ENCODE results near the gene DLG2. TPM values are rescaled to one million over a fixed set of nuclear protein-coding genes. Genes with fewer than 3 reads are reported as not detected.

The DLG2 gene
- total RNA-seq, 2 experiments from 2014 or later = 6.9 to 8.2 TPM

- no peak for TF ChIP-seq CTCF (conservative IDR thresholded peaks at IDR 0.05; ENCODE audit: low read length)
- TF ChIP-seq EZH2phosphoT487 (IDR thresholded peaks at IDR 0.05; ENCODE audit: borderline replicate concordance, low read depth, low read length) = no peak
- Histone ChIP-seq H3K79me2 (ENCODE audit: insufficient read depth, low read depth, low read length) (no peaks in the 10 kb centered on the region), H3K4me2 (ENCODE audit: low read length) (no peak overlapping the region), H3K9me2 (ENCODE audit: insufficient read depth, low read length) (no peaks in the 10 kb centered on the region), H3K36me3 (ENCODE audit: insufficient read depth, low read length) (no peaks in the 10 kb centered on the region), H4K20me1 (ENCODE audit: insufficient read depth, low read length) (no peaks in the 10 kb centered on the region), H3K27ac (ENCODE audit: low read depth, low read length, poor library complexity, severe bottlenecking) (no peak overlapping the region), H2AFZ (ENCODE audit: low read length) (no peak overlapping the region), H3K4me1 (ENCODE audit: insufficient read depth, low read length, poor library complexity, severe bottlenecking) (no peaks in the 10 kb centered on the region), H3K9me3 (ENCODE audit: low read length) (no peaks in the 10 kb centered on the region), H3K4me3 (ENCODE audit: low read depth, low read length, poor library complexity, severe bottlenecking) (no peak overlapping the region)
- CTCF ChIA-PET (ENCODE audit: unreplicated experiment) = no interaction called here
- BruUV-seq (replicated peaks) = no TSS peak
- no peak for DNase-seq (ENCODE audit: low spot score)
- POLR2A ChIA-PET = no interaction called here
- intact Hi-C loops (cut with micrococcal nuclease; ENCODE audit: unreplicated experiment) = no loop called here
Measured at GRCh38 chr11:85269109-85269508, 358.0 kb downstream of the DLG2 start.

- no peak for DNase-seq (ENCODE audit: low spot score)
- Histone ChIP-seq H2AFZ (ENCODE audit: low read length) (no peak overlapping the region), H3K4me2 (ENCODE audit: low read length) (no peak overlapping the region), H4K20me1 (ENCODE audit: insufficient read depth, low read length) (no peaks in the 10 kb centered on the region), H3K27ac (ENCODE audit: low read depth, low read length, poor library complexity, severe bottlenecking) (no peak overlapping the region), H3K4me3 (ENCODE audit: low read depth, low read length, poor library complexity, severe bottlenecking) (no peak overlapping the region), H3K4me1 (ENCODE audit: insufficient read depth, low read length, poor library complexity, severe bottlenecking) (no peaks in the 10 kb centered on the region), H3K9me2 (ENCODE audit: insufficient read depth, low read length) (no peaks in the 10 kb centered on the region), H3K79me2 (ENCODE audit: insufficient read depth, low read depth, low read length) (no peaks in the 10 kb centered on the region), H3K36me3 (ENCODE audit: insufficient read depth, low read length) (no peaks in the 10 kb centered on the region), H3K9me3 (ENCODE audit: low read length) (no peaks in the 10 kb centered on the region)
- POLR2A ChIA-PET = interaction anchor here (1.6 kb wide), 1 partner anchor 24 kb away, joined by 5 read pairs; no protein-coding TSS in a partner anchor
- no TSS peak for BruUV-seq (replicated peaks)
- CTCF ChIA-PET (ENCODE audit: unreplicated experiment) = no interaction called here
- intact Hi-C loops (cut with micrococcal nuclease; ENCODE audit: unreplicated experiment) = no loop called here
- TF ChIP-seq EZH2phosphoT487 (IDR thresholded peaks at IDR 0.05; ENCODE audit: borderline replicate concordance, low read depth, low read length) (no peak), CTCF (conservative IDR thresholded peaks at IDR 0.05; ENCODE audit: low read length) (no peak)
Measured at GRCh38 chr11:85266646-85267045, 360.5 kb downstream of the DLG2 start.

GRCh38 chr11:85263328-85263727 lies 363.8 kb downstream of the DLG2 start:
- H3K4me1 ChIP-seq (ENCODE audit: insufficient read depth, low read length, poor library complexity, severe bottlenecking) = no peaks in the 10 kb centered on the region
- POLR2A ChIA-PET = no interaction called here
- intact Hi-C loops (cut with micrococcal nuclease; ENCODE audit: unreplicated experiment) = no loop called here
- H3K4me2 ChIP-seq (ENCODE audit: low read length) = no peak overlapping the region
- no peaks in the 10 kb centered on the region for H3K9me2 ChIP-seq (ENCODE audit: insufficient read depth, low read length)
- DNase-seq (ENCODE audit: low spot score) = no peak
- no peak overlapping the region for H3K4me3 ChIP-seq (ENCODE audit: low read depth, low read length, poor library complexity, severe bottlenecking)
- CTCF ChIA-PET (ENCODE audit: unreplicated experiment) = no interaction called here
- TF ChIP-seq CTCF (conservative IDR thresholded peaks at IDR 0.05; ENCODE audit: low read length) (no peak), EZH2phosphoT487 (IDR thresholded peaks at IDR 0.05; ENCODE audit: borderline replicate concordance, low read depth, low read length) (no peak)
- no peaks in the 10 kb centered on the region for H3K79me2 ChIP-seq (ENCODE audit: insufficient read depth, low read depth, low read length)
- no peaks in the 10 kb centered on the region for H4K20me1 ChIP-seq (ENCODE audit: insufficient read depth, low read length)
- no TSS peak for BruUV-seq (replicated peaks)
- no peaks in the 10 kb centered on the region for H3K9me3 ChIP-seq (ENCODE audit: low read length)
- H2AFZ ChIP-seq (ENCODE audit: low read length) = no peak overlapping the region
- no peak overlapping the region for H3K27ac ChIP-seq (ENCODE audit: low read depth, low read length, poor library complexity, severe bottlenecking)
- H3K36me3 ChIP-seq (ENCODE audit: insufficient read depth, low read length) = no peaks in the 10 kb centered on the region
